Activated CD4-positive, CD25-positive, alpha-beta regulatory T cell (primary cell): ENCODE data around the gene PRSS50.
"Not testable (repeated sequence)": the region's sequence is repeated elsewhere in the genome, so short reads cannot be mapped to it uniquely, and the experiment has no call there.

Source experiments
- DNase-seq, 4 experiments: peaks; one replicate each; lab custom pipeline; 2025; lab: John Stamatoyannopoulos, UW

PRSS50 gene

GRCh38 chr3:46708401-46709156, 9.1 kb downstream of the PRSS50 start:
- no peak for DNase-seq

- no peak for DNase-seq
Observed at GRCh38 chr3:46707601-46708011, 10.1 kb downstream of the PRSS50 start.

GRCh38 chr3:46706771-46707582, 10.7 kb downstream of the PRSS50 start:
- DNase-seq = no peak

GRCh38 chr3:46705751-46706552, 11.7 kb downstream of the PRSS50 start:
- no peak for DNase-seq

GRCh38 chr3:46705022-46705530, 12.6 kb downstream of the PRSS50 start:
- peak; percentile 21 to 48 (median 32) for DNase-seq

GRCh38 chr3:46704346-46704745, 13.3 kb downstream of the PRSS50 start:
- not testable (repeated sequence) for DNase-seq

GRCh38 chr3:46703013-46703520, 14.6 kb downstream of the PRSS50 start:
- DNase-seq = no peak

- DNase-seq = no peak
Observed at GRCh38 chr3:46702246-46703012, 15.2 kb downstream of the PRSS50 start.

GRCh38 chr3:46701181-46701939, 16.3 kb downstream of the PRSS50 start, which contains the start of gene TMIE:
TSS of gene TMIE (plus strand) at chr3:46701392. CDS start at chr3:46701488, 96 bp downstream.
- no peak for DNase-seq

- no peak for DNase-seq
Observed at GRCh38 chr3:46700772-46701171, 16.9 kb downstream of the PRSS50 start.

- no peak for DNase-seq
Observed at GRCh38 chr3:46699676-46700523, 17.8 kb downstream of the PRSS50 start.

- no peak for DNase-seq
Observed at GRCh38 chr3:46695962-46696894, 21.4 kb downstream of the PRSS50 start.

- peak in 1 of 4 experiments; percentile 29 for DNase-seq
Observed at GRCh38 chr3:46695177-46695961, 22.3 kb downstream of the PRSS50 start.

GRCh38 chr3:46694520-46694919, 23.1 kb downstream of the PRSS50 start:
- DNase-seq = no peak

GRCh38 chr3:46693892-46694226, 23.8 kb downstream of the PRSS50 start:
- DNase-seq = peak; percentile 34 to 52 (median 45)

- peak; percentile 49 to 60 (median 54) for DNase-seq
Observed at GRCh38 chr3:46693038-46693891, 24.4 kb downstream of the PRSS50 start, which contains the start of gene ALS2CL. TSS of gene ALS2CL (minus strand) at chr3:46693679. CDS start at chr3:46689440, 4,239 bp downstream.
